Thoracic aorta (tissue), 2 donors: ENCODE data around the gene FBXW7. TPM values are rescaled to one million over a fixed set of nuclear protein-coding genes. Genes with fewer than 3 reads are reported as not detected.

Experiments
- ATAC-seq: fragments of 150-250 bp; one replicate; pipeline ENCODE4 v1.8.0; 2017; ENCODE audit warnings: low read depth; ENCODE audit not compliant: insufficient number of reproducible peaks, low FRiP score
- DNase-seq: peaks from one replicate; pipeline ENCODE4 v3.0.0-alpha.2; 2020; ENCODE audit warnings: low spot score
- H3K27ac ChIP-seq, 2 donors: fragments of 200-600 bp; sonication (generic); 1 replicate in 1 of 2; 2 replicates in 1 of 2; pipeline ENCODE4 v1.5.1; 2016; ENCODE audit warnings: mild to moderate bottlenecking in 2 of 2, moderate library complexity in 2 of 2
- H3K27me3 ChIP-seq: fragments of 200-600 bp; sonication (generic); replicated peaks from 2 replicates; pipeline ENCODE4 v1.6.0; 2016; ENCODE audit warnings: mild to moderate bottlenecking; ENCODE audit not compliant: insufficient read depth
- H3K36me3 ChIP-seq: fragments of 200-600 bp; sonication (generic); one replicate; pipeline ENCODE4 v1.5.1; 2016
- H3K4me1 ChIP-seq, 2 donors: fragments of 200-600 bp; sonication (generic); 1 replicate in 1 of 2; 2 replicates in 1 of 2; pipeline versions ENCODE4 v1.5.1 to v1.6.0; 2016; ENCODE audit warnings: low read depth in 2 of 2, mild to moderate bottlenecking in 1 of 2; ENCODE audit not compliant: control insufficient read depth in 1 of 2
- H3K4me3 ChIP-seq: fragments of 200-600 bp; sonication (generic); 2 replicates; pipeline ENCODE4 v1.5.1; 2016; ENCODE audit warnings: mild to moderate bottlenecking
- H3K9me3 ChIP-seq: fragments of 200-600 bp; sonication (generic); 2 replicates; pipeline ENCODE4 v1.5.1; 2016
- CTCF ChIP-seq: fragments of 200-600 bp; sonication (generic); IDR thresholded peaks from one replicate; pipeline ENCODE4 v1.5.1; 2019; ENCODE audit warnings: antibody characterized with exemption
- total RNA-seq, 2 donors: library from RNA; depleted of rRNA; stranded (reverse); fragments of >200 nt; gene quantifications; one replicate each; pipeline versions ENCODE4 v1.1.0 to v1.2.3, GENCODE V29; 2016

The FBXW7 gene
- total RNA-seq, 2 donors from 2014 or later: 31.5 to 92.6 TPM

DNA sequence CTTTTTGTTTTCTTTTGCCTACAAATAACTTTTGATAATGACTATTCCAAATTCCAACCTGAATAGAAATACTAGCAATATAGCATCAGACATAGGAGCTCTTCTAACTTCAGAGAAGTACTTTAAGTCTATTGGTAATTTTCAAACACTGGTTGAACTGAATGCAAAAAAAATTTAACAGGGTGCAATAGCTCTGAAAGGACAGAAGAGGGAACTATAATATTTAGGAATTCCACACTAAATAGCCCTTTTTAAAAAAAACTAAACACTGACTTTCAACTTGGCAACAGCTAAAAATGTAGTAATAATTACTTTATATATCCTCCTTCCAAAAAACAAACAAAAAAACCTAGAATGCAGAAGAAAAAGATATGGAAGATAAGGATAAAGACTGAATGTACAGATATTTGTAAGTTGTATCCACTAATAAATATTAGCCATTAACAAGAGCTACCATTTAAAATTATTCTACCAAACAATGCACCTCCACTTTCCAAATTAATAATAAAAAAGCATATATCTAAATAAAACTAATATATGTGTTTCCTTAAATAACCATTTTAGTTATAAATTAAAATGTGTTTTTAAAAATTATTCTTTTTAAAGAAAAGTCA lies 81.4 kb downstream of the FBXW7 start:
- no peaks in the 10 kb centered on the region for H3K9me3 ChIP-seq
- no peak for DNase-seq
- no peak overlapping the region for H3K4me3 ChIP-seq
- no peaks in the 10 kb centered on the region for H3K27me3 ChIP-seq
- no peaks in the 10 kb centered on the region for H3K36me3 ChIP-seq
- no peak overlapping the region for H3K27ac ChIP-seq
- TF ChIP-seq CTCF: peak; percentile 46
- no peaks in the 10 kb centered on the region for H3K4me1 ChIP-seq
- no peak for ATAC-seq

- ATAC-seq: no peak
- Histone ChIP-seq H3K36me3 (no peaks in the 10 kb centered on the region), H3K4me3 (no peak overlapping the region)
Measured at GRCh38 chr4:152451496-152451895, 84.4 kb downstream of the FBXW7 start.

GRCh38 chr4:152448854-152449253 lies 87.0 kb downstream of the FBXW7 start:
- no peak for DNase-seq
- no peaks in the 10 kb centered on the region for H3K27me3 ChIP-seq
- TF ChIP-seq CTCF: no peak
- no peak for ATAC-seq
- H3K9me3 ChIP-seq: no peaks in the 10 kb centered on the region
- H3K36me3 ChIP-seq: no peaks in the 10 kb centered on the region
- no peak overlapping the region for H3K4me3 ChIP-seq
- no peak overlapping the region for H3K27ac ChIP-seq
- H3K4me1 ChIP-seq: peaks cover 0 to 12% of the 10 kb centered on the region in 2 donors

More at GRCh38 chr4:152451496-152451895, 84.4 kb downstream of the FBXW7 start:
- TF ChIP-seq CTCF: no peak
- no peak for DNase-seq
- Histone ChIP-seq H3K4me1 (peaks cover 0 to 12% of the 10 kb centered on the region in 2 donors), H3K9me3 (no peaks in the 10 kb centered on the region), H3K27me3 (no peaks in the 10 kb centered on the region), H3K27ac (no peak overlapping the region)

GRCh38 chr4:152448038-152448707 lies 87.7 kb downstream of the FBXW7 start:
- no peak for TF ChIP-seq CTCF
- DNase-seq: no peak

DNA sequence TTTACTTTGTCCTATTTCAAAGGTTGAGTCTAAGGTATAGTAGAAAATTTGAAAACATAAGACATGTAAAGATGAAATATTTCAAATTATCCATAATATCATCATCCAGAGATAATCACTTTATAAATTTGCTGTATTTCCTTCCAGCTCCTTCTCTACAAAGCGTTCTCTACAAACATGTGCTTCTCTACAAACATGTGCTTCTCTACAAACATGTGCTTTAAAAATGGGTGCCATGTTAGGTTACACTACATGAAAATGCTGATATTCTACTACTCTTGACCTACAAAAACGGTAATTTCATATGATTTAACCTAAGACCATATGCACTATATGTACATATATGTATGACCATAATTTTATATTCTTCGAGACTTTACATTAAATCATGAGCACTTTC lies 92.0 kb downstream of the FBXW7 start:
- no peak for DNase-seq
- H3K27ac ChIP-seq: no peak overlapping the region
- no peak for TF ChIP-seq CTCF
- H3K4me3 ChIP-seq: no peak overlapping the region
- peaks cover 0 to 12% of the 10 kb centered on the region in 2 donors for H3K4me1 ChIP-seq
- no peaks in the 10 kb centered on the region for H3K27me3 ChIP-seq
- ATAC-seq: no peak
- no peaks in the 10 kb centered on the region for H3K9me3 ChIP-seq
- H3K36me3 ChIP-seq: no peaks in the 10 kb centered on the region

More at GRCh38 chr4:152448038-152448707, 87.7 kb downstream of the FBXW7 start:
- H3K4me3 ChIP-seq: no peak overlapping the region
- no peak overlapping the region for H3K27ac ChIP-seq
- ATAC-seq: no peak
- peaks cover 0 to 12% of the 10 kb centered on the region in 2 donors for H3K4me1 ChIP-seq
- H3K36me3 ChIP-seq: no peaks in the 10 kb centered on the region
- no peaks in the 10 kb centered on the region for H3K27me3 ChIP-seq
- no peaks in the 10 kb centered on the region for H3K9me3 ChIP-seq
